HCT116 (cell line): ENCODE measurements around the gene SNTB2. TPM values are rescaled to one million over a fixed set of nuclear protein-coding genes. Genes with fewer than 3 reads are reported as not detected.

Experiments used
- ATAC-seq: fragments of 200-7000 bp; cut with Tn5 transposase; 2 replicates; pipeline ENCODE4 v1.9.1; 2020; ENCODE audit warnings: mild to moderate bottlenecking, moderate library complexity
- BruUV-seq: library from RNA; stranded (reverse); fragments of 400-500 nt; replicated peaks from 2 replicates; lab custom pipeline; 2021; lab: Mats Ljungman, UMichigan
- CTCF ChIA-PET: fragments of 300-600 bp; sonication (Branson Sonifier 250); formaldehyde crosslinking; loops from one replicate; lab custom pipeline; 2021; ENCODE audit warnings: antibody characterized with exemption; lab: Charles Lee
- POLR2A ChIA-PET: fragments of 300-600, 350-600 bp; sonication (Branson Sonifier 250); formaldehyde crosslinking; loops from one replicate; lab custom pipeline; 2021; ENCODE audit warnings: antibody characterized with exemption; lab: Charles Lee
- RAD21 ChIA-PET, 2 experiments: fragments of 300-600 bp; sonication (Branson Sonifier 250); formaldehyde crosslinking; loops; one replicate each; lab custom pipeline; 2023; ENCODE audit warnings: low total read pairs in 2 of 2; ENCODE audit not compliant: uncharacterized antibody in 2 of 2, unreplicated experiment in 2 of 2, low non-redundant PET in 1 of 2; lab: Charles Lee
- DNase-seq: peaks from one replicate; pipeline ENCODE4 v3.0.0-alpha.2; 2010; ENCODE audit warnings: low read depth, low spot score
- H2AFZ ChIP-seq: fragments of 200-600 bp; shearing (Covaris generic), sonication (generic); 2 replicates; pipeline ENCODE4 v1.6.1; 2017; ENCODE audit warnings: low read depth, mixed run types, mixed read lengths, antibody characterized with exemption, low read length; ENCODE audit not compliant: poor library complexity, severe bottlenecking
- H3K27ac ChIP-seq: 2 replicates; pipeline ENCODE4 v1.5.1; 2012; ENCODE audit warnings: low read depth, low read length
- H3K27me3 ChIP-seq: fragments of 200-600 bp; sonication (generic); 2 replicates; pipeline ENCODE4 v1.6.1; 2016; ENCODE audit warnings: mixed run types, low read length, mixed read lengths; ENCODE audit not compliant: insufficient read depth
- H3K36me3 ChIP-seq, 2 experiments: fragments of 200-500 bp in 1 of 2; fragments of 200-600 bp in 1 of 2; sonication (Bioruptor generic) in 1 of 2; sonication (generic) in 1 of 2; 2 replicates each; pipeline versions ENCODE4 v1.5.1 to v1.6.1; 2014 to 2016; ENCODE audit warnings: low read length in 2 of 2, inconsistent platforms in 1 of 2, mixed read lengths in 1 of 2, mixed run types in 1 of 2; ENCODE audit not compliant: insufficient read depth in 2 of 2, control insufficient read depth in 1 of 2
- H3K4me1 ChIP-seq, 2 experiments: fragments of 200-600 bp in 1 of 2; sonication (generic) in 1 of 2; 2 replicates each; pipeline versions ENCODE4 v1.5.1 to v1.6.1; 2012 to 2017; ENCODE audit warnings: low read length in 2 of 2, inconsistent platforms in 1 of 2, mild to moderate bottlenecking in 1 of 2, mixed read lengths in 1 of 2, mixed run types in 1 of 2, moderate library complexity in 1 of 2; ENCODE audit not compliant: insufficient read depth in 2 of 2, control insufficient read depth in 1 of 2
- H3K4me2 ChIP-seq: fragments of 200-600 bp; sonication (generic); 2 replicates; pipeline ENCODE4 v1.6.1; 2017; ENCODE audit warnings: mixed run types, low read length, mixed read lengths
- H3K4me3 ChIP-seq, 2 experiments: fragments of 200-600 bp in 1 of 2; sonication (generic) in 1 of 2; replicated peaks in 1 of 2; 2 replicates each; pipeline ENCODE4 v1.5.1; 2011 to 2016; ENCODE audit warnings: low read length in 2 of 2, control low read depth in 1 of 2, low read depth in 1 of 2, mild to moderate bottlenecking in 1 of 2, mixed read lengths in 1 of 2, mixed run types in 1 of 2
- H3K79me2 ChIP-seq: fragments of 200-600 bp; sonication (generic); 2 replicates; pipeline ENCODE4 v1.6.1; 2017; ENCODE audit warnings: mild to moderate bottlenecking, mixed run types, low read length, moderate library complexity, mixed read lengths; ENCODE audit not compliant: insufficient read depth
- H3K9ac ChIP-seq: fragments of 200-600 bp; sonication (generic); 2 replicates; pipeline ENCODE4 v1.6.1; 2016; ENCODE audit warnings: low read length, mixed read lengths
- H3K9me2 ChIP-seq: fragments of 200-600 bp; sonication (generic), shearing (Covaris generic); 2 replicates; pipeline ENCODE4 v1.6.1; 2017; ENCODE audit warnings: mixed run types, mild to moderate bottlenecking, moderate library complexity; ENCODE audit not compliant: insufficient read depth
- H3K9me3 ChIP-seq, 2 experiments: fragments of 200-500 bp in 1 of 2; fragments of 200-600 bp in 1 of 2; sonication (Bioruptor generic) in 1 of 2; sonication (generic) in 1 of 2; 2 replicates each; pipeline ENCODE4 v1.6.1; 2014 to 2017; ENCODE audit warnings: low read length in 2 of 2, mixed read lengths in 2 of 2, inconsistent platforms in 1 of 2, low read depth in 1 of 2, mild to moderate bottlenecking in 1 of 2, mixed run types in 1 of 2, moderate library complexity in 1 of 2; ENCODE audit not compliant: control insufficient read depth in 1 of 2, insufficient read depth in 1 of 2
- H4K20me1 ChIP-seq: fragments of 200-600 bp; sonication (generic), shearing (Covaris generic); 2 replicates; pipeline ENCODE4 v1.6.1; 2017; ENCODE audit warnings: mixed run types, mild to moderate bottlenecking, moderate library complexity; ENCODE audit not compliant: insufficient read depth
- ELF1 ChIP-seq: IDR thresholded peaks from 2 replicates; pipeline ENCODE4 v1.6.1; 2012; ENCODE audit warnings: low read depth, borderline replicate concordance
- EZH2 ChIP-seq: fragments of 200-600 bp; sonication (generic); IDR thresholded peaks from 2 replicates; pipeline ENCODE4 v1.6.1; 2017; ENCODE audit warnings: antibody characterized with exemption, mixed run types
- EZH2phosphoT487 ChIP-seq: fragments of 200-600 bp; IDR thresholded peaks from 2 replicates; pipeline ENCODE4 v1.6.1; 2018; ENCODE audit warnings: antibody characterized with exemption, borderline replicate concordance
- POLR2A ChIP-seq: IDR thresholded peaks from 2 replicates; pipeline ENCODE4 v1.7.0; 2011; ENCODE audit warnings: borderline replicate concordance; ENCODE audit not compliant: insufficient read depth, insufficient read length; ENCODE audit errors: extremely low read depth
- POLR2AphosphoS5 ChIP-seq: IDR thresholded peaks from 2 replicates; pipeline ENCODE4 v1.6.1; 2011; ENCODE audit warnings: mild to moderate bottlenecking, low read depth, low read length, moderate library complexity
- SRF ChIP-seq: IDR thresholded peaks from 2 replicates; pipeline ENCODE4 v1.6.1; 2012; ENCODE audit warnings: low read depth
- ZBTB33 ChIP-seq: IDR thresholded peaks from 2 replicates; pipeline ENCODE4 v1.6.1; 2011; ENCODE audit warnings: mild to moderate bottlenecking, low read length, moderate library complexity; ENCODE audit not compliant: insufficient replicate concordance; ENCODE audit errors: extremely low read depth
- ZFX ChIP-seq: fragments of 450-650 bp; IDR thresholded peaks from 2 replicates; pipeline ENCODE4 v1.6.1; 2017
- ZNF274 ChIP-seq: fragments of 200-500 bp; sonication (Bioruptor generic); IDR thresholded peaks from 2 replicates; pipeline ENCODE4 v1.6.1; 2014; ENCODE audit warnings: mild to moderate bottlenecking, low read depth, low read length, inconsistent platforms
- intact Hi-C: fragments of 100-400 bp; cut with micrococcal nuclease; formaldehyde crosslinking; loops from 2 replicates; pipeline ENCODE4 v1.10.0; 2022
- total RNA-seq: library from RNA; stranded (reverse); gene quantifications from one replicate; pipeline ENCODE4 v1.2.1, GENCODE V29; 2021; ENCODE audit not compliant: unreplicated experiment
- TF ChIP-seq, protein P1 (sequence below): IDR thresholded peaks from 2 replicates; pipeline ENCODE4 v1.6.1; 2012; ENCODE audit warnings: low read depth
- TF ChIP-seq, protein P2 (sequence below), 3 experiments: fragments of 200-600 bp in 1 of 3; sonication (generic) in 1 of 3; IDR thresholded peaks in 2 of 3; conservative IDR thresholded peaks in 1 of 3; 2 replicates each; pipeline ENCODE4 v1.5.1; 2012 to 2017; ENCODE audit warnings: low read depth in 2 of 3, low read length in 2 of 3, antibody characterized with exemption in 1 of 3, borderline replicate concordance in 1 of 3, control low read depth in 1 of 3, mild to moderate bottlenecking in 1 of 3, mixed read lengths in 1 of 3, mixed run types in 1 of 3, moderate library complexity in 1 of 3; ENCODE audit not compliant: insufficient read depth in 1 of 3

SNTB2 gene
- total RNA-seq, 1 experiment from 2014 or later: 38.1 TPM

- no peaks in the 10 kb centered on the region for H3K27me3 ChIP-seq
- no peaks in the 10 kb centered on the region; a peak in 1 of 4 replicates for H3K36me3 ChIP-seq
- H3K4me1 ChIP-seq: no peaks in the 10 kb centered on the region
- BruUV-seq: TSS peak; percentile 25
- H4K20me1 ChIP-seq: no peaks in the 10 kb centered on the region
- no peak overlapping the region for H2AFZ ChIP-seq
- no peak overlapping the region for H3K4me3 ChIP-seq
- H3K9me2 ChIP-seq: no peaks in the 10 kb centered on the region
- DNase-seq (no peak), ATAC-seq (no peak)
- no peak overlapping the region for H3K27ac ChIP-seq
- no peaks in the 10 kb centered on the region; the same call in 1 of the 2 replicates for H3K79me2 ChIP-seq
- no peak overlapping the region for H3K9ac ChIP-seq
- no peaks in the 10 kb centered on the region for H3K9me3 ChIP-seq
- intact Hi-C loops: no loop called here
- ChIA-PET CTCF (interaction anchor here (0.7 to 1.0 kb wide), 3 partner anchors 11 to 26 kb away, joined by 3 to 5 read pairs (median 3); no protein-coding TSS in a partner anchor), POLR2A (no interaction called here), RAD21 (no interaction called here)
- no peak overlapping the region for H3K4me2 ChIP-seq
- TF ChIP-seq POLR2AphosphoS5: no peak
- TF ChIP-seq POLR2A: no peak
- TF ChIP-seq, protein P1, sequence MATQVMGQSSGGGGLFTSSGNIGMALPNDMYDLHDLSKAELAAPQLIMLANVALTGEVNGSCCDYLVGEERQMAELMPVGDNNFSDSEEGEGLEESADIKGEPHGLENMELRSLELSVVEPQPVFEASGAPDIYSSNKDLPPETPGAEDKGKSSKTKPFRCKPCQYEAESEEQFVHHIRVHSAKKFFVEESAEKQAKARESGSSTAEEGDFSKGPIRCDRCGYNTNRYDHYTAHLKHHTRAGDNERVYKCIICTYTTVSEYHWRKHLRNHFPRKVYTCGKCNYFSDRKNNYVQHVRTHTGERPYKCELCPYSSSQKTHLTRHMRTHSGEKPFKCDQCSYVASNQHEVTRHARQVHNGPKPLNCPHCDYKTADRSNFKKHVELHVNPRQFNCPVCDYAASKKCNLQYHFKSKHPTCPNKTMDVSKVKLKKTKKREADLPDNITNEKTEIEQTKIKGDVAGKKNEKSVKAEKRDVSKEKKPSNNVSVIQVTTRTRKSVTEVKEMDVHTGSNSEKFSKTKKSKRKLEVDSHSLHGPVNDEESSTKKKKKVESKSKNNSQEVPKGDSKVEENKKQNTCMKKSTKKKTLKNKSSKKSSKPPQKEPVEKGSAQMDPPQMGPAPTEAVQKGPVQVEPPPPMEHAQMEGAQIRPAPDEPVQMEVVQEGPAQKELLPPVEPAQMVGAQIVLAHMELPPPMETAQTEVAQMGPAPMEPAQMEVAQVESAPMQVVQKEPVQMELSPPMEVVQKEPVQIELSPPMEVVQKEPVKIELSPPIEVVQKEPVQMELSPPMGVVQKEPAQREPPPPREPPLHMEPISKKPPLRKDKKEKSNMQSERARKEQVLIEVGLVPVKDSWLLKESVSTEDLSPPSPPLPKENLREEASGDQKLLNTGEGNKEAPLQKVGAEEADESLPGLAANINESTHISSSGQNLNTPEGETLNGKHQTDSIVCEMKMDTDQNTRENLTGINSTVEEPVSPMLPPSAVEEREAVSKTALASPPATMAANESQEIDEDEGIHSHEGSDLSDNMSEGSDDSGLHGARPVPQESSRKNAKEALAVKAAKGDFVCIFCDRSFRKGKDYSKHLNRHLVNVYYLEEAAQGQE: no peak
- no peak for TF ChIP-seq EZH2
- no peak for TF ChIP-seq ZBTB33
- no peak for TF ChIP-seq EZH2phosphoT487
- TF ChIP-seq, protein P2, sequence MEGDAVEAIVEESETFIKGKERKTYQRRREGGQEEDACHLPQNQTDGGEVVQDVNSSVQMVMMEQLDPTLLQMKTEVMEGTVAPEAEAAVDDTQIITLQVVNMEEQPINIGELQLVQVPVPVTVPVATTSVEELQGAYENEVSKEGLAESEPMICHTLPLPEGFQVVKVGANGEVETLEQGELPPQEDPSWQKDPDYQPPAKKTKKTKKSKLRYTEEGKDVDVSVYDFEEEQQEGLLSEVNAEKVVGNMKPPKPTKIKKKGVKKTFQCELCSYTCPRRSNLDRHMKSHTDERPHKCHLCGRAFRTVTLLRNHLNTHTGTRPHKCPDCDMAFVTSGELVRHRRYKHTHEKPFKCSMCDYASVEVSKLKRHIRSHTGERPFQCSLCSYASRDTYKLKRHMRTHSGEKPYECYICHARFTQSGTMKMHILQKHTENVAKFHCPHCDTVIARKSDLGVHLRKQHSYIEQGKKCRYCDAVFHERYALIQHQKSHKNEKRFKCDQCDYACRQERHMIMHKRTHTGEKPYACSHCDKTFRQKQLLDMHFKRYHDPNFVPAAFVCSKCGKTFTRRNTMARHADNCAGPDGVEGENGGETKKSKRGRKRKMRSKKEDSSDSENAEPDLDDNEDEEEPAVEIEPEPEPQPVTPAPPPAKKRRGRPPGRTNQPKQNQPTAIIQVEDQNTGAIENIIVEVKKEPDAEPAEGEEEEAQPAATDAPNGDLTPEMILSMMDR (IDR thresholded peaks at IDR 0.05 in 2 of 3, conservative IDR thresholded peaks at IDR 0.05 in 1 of 3; ENCODE audit: borderline replicate concordance in 1 of 3, insufficient read depth in 1 of 3, low read depth in 2 of 3, low read length in 2 of 3): no peak
- TF ChIP-seq ZNF274: no peak
- TF ChIP-seq ELF1: no peak
- no peak for TF ChIP-seq ZFX
- no peak for TF ChIP-seq SRF
Measured at GRCh38 chr16:69260506-69260905, 73.5 kb downstream of the SNTB2 start.
